HG02678 (cell line): ENCODE results near the gene CCDC15.
A peak's percentile ranks its signal among the peaks of the same experiment; 100 is the strongest.

Source experiments
- ATAC-seq: cut with Tn5 transposase; IDR thresholded peaks from one replicate; pipeline ENCODE4 v1.9.1; 2021; ENCODE audit warnings: mild to moderate bottlenecking, moderate library complexity; ENCODE audit not compliant: unreplicated experiment

Gene CCDC15

GRCh38 chr11:124953753-124954589 is at the start of gene CCDC15:
CCDC15 (plus strand) TSS chr11:124954202; CDS start chr11:124954733, 531 bp downstream.
- peak; percentile 100 for ATAC-seq

DNA sequence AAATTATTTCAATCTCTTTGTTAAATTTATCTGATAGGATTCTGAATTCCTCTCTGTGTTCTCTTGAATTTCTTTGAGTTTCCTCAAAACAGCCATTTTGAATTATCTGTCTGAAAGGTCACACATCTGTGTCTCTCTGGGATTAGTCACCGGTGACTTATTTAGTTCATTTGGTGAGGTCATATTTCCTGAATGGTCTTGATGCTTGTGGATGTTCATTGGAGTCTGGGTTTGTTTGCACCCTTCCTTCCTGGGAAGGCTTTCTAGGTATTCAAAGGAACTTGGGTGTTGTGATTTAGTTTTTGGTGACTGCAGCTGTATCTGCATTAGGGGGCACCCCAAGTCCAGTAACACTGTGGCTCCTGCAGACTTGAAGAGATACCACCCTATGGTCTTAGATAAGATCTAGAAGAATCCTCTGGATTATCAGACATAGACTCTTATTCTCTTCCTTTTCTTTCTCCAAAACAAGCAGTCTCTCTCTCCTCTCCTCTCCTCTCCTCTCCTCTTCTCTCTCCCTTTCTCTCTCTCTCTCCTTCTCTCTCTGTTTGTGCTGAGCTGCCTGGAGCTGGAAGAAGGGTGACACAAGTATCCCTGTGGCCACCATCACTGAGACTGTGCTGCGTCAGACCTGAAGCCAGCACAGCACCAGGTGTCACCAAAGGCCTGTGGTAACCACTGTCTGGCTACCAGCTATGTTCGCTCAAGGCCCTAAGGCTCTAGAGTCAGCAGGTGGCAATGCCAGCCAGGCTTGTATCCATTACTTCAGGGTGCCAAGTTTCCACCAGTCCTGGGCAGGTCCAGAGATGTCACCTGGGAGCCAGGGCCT is 38.2 kb upstream of the CCDC15 start:
- ATAC-seq = no peak

DNA sequence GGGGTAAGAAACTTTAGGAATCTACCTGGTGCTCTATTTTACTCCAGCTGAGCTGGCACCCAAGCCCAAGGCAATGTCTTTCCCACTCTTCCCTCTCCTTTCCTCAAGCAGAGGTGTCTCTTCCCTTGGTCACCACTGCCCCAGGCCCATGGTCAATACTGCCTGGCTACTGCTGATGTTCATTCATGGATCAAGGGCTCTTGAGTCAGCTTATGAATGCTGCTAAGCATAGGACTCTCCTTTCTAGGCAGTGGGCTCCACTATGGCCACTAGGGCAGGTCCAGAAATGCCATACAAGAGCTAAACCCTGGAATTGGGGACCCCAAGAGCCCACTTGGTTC is 37.7 kb upstream of the CCDC15 start:
- ATAC-seq = no peak

GRCh38 chr11:124917115-124917637 is 36.8 kb upstream of the CCDC15 start:
- no peak for ATAC-seq

DNA sequence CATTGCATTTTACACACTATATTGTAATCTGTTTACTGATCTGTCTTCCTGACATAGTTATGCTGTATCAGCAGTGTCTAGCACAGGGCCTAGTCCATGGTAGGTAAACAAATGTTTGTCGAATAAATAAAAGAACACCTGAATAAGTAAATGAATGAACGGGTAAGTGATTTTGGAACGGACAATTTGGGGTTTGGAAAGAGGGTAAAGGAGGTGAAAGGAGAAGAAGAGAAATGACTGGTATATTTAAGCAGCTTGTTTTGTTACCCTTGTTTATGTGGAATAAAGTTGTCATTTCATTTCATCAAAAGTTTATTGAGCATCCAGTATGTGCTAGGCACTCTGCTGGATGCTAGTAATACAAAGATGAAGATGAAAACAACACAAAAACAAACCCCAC is 35.1 kb upstream of the CCDC15 start, which contains the start of gene HEPN1:
Gene HEPN1, plus strand, starts transcription at position 301 of the 400 bp plus-strand sequence.
- no peak for ATAC-seq

DNA sequence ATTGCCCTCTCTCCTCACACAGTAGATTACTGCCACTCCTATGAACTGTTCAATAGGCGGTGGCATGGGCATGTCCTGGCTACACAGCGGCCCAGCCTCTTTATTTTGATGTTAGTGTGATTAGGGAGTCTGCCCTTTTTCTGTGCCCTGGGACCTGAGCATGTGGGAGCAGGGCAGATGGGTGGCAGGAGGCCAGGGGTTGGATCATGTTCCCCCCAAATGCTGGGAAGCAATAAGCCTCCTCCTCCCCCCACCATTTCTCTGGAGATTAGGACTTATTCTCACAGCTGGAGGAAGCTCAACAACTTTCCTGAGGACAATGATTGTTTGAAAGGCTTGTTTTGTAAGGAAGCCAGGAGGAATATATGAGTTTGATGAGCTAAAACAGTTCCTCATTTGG is 34.1 kb upstream of the CCDC15 start:
- ATAC-seq = no peak

- ATAC-seq = no peak
These were observed 33.6 kb upstream of the CCDC15 start for GRCh38 chr11:124920356-124920755.

GRCh38 chr11:124920870-124921609 is 33.0 kb upstream of the CCDC15 start:
- ATAC-seq = peak; percentile 80

DNA sequence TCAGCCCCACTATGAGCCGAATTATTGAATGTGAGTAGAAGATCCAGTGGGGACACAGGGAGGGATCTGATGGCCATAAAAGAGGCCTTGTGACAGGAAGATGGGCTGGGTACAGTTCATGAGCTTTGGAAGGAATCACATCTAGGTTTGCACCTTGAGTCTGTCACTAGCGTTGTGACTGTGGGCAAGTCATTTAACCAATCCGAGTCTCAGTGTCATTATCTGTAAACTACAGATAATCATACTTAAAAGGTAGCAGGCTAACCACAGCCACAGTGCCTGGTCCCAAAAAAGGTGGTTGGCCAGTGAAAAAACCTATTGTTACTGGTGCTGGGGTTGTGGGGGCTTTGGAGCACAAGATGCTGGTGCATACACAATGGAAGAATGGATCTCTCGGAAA is 31.2 kb upstream of the CCDC15 start:
- no peak for ATAC-seq

DNA sequence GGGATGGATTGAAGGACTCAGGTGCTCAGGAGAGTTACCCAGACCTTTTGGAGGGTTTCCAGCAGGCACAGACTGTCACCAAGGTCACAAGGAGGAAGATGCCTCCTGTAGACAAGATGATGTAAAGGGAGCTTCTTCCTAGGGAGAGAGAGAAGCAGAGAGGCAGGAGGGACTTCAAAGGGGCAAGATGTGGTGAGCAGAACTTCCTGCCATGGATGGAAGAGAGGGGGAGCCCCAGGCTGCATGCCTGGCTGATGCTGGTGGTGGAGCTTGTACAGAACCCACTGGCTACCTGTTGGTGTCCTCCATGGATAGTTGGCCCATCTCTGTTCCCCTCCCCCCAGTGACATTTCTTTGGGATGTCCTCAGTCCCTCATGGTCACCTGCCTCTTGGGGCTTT is 30.7 kb upstream of the CCDC15 start:
- ATAC-seq = no peak

- no peak for ATAC-seq
These were observed 24.9 kb upstream of the CCDC15 start for GRCh38 chr11:124928942-124929665.

DNA sequence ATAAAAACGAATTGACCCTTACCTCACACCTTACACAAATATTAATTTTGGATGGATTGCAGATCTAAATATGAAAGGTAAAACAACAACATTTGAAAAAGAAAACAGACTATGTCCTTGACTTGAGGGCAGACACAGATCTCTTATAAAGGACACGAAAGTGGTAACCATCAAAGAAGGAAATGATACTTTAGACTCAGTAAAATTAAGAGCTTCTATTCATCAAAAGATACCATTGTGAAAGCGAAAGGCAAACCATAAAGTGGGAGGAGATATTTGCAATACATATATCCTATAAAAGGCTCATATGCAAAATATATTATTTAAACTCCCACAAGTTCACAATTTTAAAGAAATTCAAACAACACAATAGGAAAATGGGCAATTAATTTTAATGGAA is 23.2 kb upstream of the CCDC15 start:
- peak; percentile 84 for ATAC-seq

- no peak for ATAC-seq
These were observed 19.0 kb upstream of the CCDC15 start for GRCh38 chr11:124934862-124935547.

DNA sequence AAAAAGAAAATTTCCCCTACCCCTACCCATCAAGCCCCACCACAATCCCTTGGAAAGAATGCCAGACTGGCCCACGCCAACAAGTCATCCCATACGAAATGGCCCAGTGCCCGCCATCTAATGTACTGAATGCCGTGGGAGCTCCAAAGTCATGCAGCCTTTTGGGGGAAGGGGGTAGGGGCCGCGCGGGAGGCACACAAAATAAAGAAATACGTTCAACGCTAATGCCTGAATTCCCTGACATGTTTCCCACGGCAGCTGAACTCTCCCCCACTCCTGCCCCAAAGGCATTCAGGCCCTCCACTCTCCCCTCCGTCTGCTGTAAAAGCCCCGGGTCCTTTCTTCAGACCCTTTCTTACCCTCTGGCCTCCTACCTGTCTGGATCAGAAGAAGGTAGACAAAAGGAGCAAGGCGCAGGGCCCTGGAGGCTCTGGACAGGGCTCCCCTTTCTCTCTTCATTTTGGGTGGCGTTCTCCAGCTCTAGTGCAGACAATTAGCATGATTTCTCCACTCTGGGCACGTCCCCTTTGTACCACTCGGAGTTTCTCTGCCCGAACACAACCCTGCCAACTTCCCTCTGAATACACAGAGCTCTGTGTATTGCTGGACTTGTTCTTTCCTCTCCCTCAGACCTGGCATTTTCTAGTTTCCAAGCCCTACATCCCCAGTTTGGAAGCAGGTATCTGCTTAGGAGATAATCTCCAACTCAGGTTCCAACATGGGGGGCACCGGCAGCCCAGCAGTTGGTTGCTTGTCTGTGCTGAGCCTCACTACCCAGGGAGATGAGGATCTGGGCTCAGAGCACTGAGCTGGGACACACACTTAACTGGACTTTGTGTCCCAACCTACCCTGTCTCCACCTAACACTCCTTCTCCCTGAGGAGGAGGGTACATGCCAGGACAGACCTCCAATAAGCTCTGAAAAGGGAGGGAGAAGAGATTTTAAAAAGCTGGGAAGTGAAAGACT is 18.2 kb upstream of the CCDC15 start, which contains the start of gene HEPACAM:
Gene HEPACAM, minus strand, starts transcription at position 500 of the 967 bp plus-strand sequence. Its CDS starts 41 bp downstream, at position 459.
- ATAC-seq = no peak

- no peak for ATAC-seq
These were observed 16.6 kb upstream of the CCDC15 start for GRCh38 chr11:124937336-124937935.

GRCh38 chr11:124938206-124938765 is 15.7 kb upstream of the CCDC15 start:
- no peak for ATAC-seq

GRCh38 chr11:124938970-124939369 is 15.0 kb upstream of the CCDC15 start:
- no peak for ATAC-seq

- no peak for ATAC-seq
These were observed 12.3 kb upstream of the CCDC15 start for GRCh38 chr11:124941703-124942102.
